ENCODE measurements around the gene TRIM13.
"Not testable (repeated sequence)": the region's sequence is repeated elsewhere in the genome, so short reads cannot be mapped to it uniquely, and the experiment has no call there.

The TRIM13 gene

GRCh38 chr13:49985129-49985528 lies 11.7 kb upstream of the TRIM13 start:
- H3K9me3 ChIP-seq (ENCODE audit: control insufficient read depth, insufficient read depth, low read length) = no peaks in the 10 kb centered on the region
- H3K36me3 ChIP-seq (ENCODE audit: insufficient read depth, low read length) = no peaks in the 10 kb centered on the region
- no peaks in the 10 kb centered on the region for H3K4me1 ChIP-seq (ENCODE audit: insufficient read depth, low read length)
- H3K9ac ChIP-seq (ENCODE audit: low read depth, low read length) = no peak overlapping the region

DNA sequence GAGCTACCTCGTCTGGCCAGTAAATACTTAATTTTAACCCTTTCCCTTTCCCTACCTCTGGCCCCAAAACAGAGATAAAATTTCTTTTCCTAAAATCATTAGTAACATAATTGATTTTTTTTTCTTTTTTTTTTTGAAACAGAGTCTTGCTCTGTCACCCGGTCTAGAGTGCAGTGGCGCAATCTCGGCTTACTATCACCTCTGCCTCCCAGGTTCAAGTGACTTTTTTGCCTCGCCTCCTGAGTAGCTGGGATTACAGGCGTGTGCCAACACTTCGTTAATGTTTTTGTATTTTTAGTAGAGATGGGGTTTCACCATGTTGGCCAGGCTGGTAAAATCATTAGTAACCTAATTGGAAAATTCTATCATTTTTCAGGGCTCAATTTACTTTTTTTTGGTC lies 10.4 kb upstream of the TRIM13 start:
- H3K9me3 ChIP-seq (ENCODE audit: control insufficient read depth, insufficient read depth, low read length) = no peaks in the 10 kb centered on the region

DNA sequence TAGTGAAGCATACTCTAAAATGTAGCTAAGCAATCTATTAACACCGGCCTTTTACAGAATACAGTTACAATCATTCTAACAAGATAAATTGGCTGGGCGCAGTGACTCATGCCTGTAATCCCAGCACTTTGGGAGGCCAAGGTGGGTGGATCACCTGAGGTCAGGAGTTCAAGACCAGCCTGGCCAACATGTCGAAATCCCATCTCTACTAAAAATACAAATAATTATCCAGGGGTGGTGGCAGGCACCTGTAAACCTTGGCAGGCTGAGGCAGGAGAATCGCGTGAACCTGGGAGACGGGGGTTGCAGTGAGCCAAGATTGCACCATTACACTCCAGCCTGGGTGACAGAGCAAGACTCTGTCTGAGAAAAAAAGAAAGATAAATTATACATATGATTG lies 6.2 kb upstream of the TRIM13 start:
- not testable (repeated sequence) for H3K9ac ChIP-seq (ENCODE audit: low read depth, low read length); H3K9me3 ChIP-seq (ENCODE audit: control insufficient read depth, insufficient read depth, low read length); H3K4me1 ChIP-seq (ENCODE audit: insufficient read depth, low read length); H3K36me3 ChIP-seq (ENCODE audit: insufficient read depth, low read length)

More for the DNA sequence above, 10.4 kb upstream of the TRIM13 start:
- no peaks in the 10 kb centered on the region for H3K36me3 ChIP-seq (ENCODE audit: insufficient read depth, low read length)
- H3K9ac ChIP-seq (ENCODE audit: low read depth, low read length) = no peak overlapping the region
- H3K4me1 ChIP-seq (ENCODE audit: insufficient read depth, low read length) = no peaks in the 10 kb centered on the region

GRCh38 chr13:49993111-49993510 lies 3.7 kb upstream of the TRIM13 start:
- H3K9me3 ChIP-seq (ENCODE audit: control insufficient read depth, insufficient read depth, low read length) = no peaks in the 10 kb centered on the region
- no peaks in the 10 kb centered on the region for H3K4me1 ChIP-seq (ENCODE audit: insufficient read depth, low read length)
- no peak overlapping the region for H3K9ac ChIP-seq (ENCODE audit: low read depth, low read length)
- no peaks in the 10 kb centered on the region for H3K36me3 ChIP-seq (ENCODE audit: insufficient read depth, low read length)

DNA sequence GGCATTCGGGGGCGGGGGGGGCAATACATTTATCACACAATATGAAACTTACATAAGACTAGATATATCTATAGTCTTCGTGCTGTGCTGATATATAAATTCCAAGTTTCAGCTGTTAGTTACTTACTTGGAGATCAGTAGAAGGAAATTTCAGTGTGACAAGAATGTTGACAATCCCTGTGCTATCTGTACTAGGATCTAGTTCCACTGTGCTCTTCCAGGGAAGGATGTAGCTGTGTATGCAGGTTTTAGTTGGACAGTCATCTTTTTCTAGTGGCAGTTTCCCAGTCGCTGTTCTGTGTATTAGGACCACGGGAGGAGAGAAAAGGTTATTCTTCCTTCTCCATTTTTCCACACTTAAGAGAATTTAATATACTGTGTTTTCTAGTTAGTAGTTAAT lies 3.2 kb upstream of the TRIM13 start:
- Histone ChIP-seq H3K9ac (ENCODE audit: low read depth, low read length) (no peak overlapping the region), H3K36me3 (ENCODE audit: insufficient read depth, low read length) (no peaks in the 10 kb centered on the region), H3K9me3 (ENCODE audit: control insufficient read depth, insufficient read depth, low read length) (no peaks in the 10 kb centered on the region), H3K4me1 (ENCODE audit: insufficient read depth, low read length) (no peaks in the 10 kb centered on the region; the same call in 1 of the 2 replicates)

DNA sequence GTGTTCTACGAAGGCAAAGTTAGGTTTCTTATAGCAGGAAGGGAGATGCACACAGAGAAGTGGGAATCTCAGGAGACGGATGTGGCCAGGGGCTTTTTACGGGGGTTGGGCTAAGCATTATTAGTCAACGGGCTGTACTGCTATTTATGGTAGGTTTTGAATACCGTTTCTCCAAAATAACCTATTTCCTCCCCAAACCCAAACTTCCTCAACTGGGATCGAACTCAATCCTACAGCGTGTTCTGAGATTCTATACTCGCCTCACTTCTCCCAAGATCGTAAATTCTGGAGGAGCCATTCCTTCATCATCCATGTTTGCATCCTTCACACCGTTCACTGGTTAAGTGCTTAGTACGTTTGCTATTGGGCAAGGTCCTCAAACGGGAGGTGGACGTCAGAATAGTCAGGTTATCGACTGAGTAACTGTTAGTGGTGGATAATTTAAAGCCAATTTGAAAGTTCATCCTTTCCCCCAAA lies 1.2 kb upstream of the TRIM13 start:
- Histone ChIP-seq H3K9me3 (ENCODE audit: control insufficient read depth, insufficient read depth, low read length) (no peaks in the 10 kb centered on the region), H3K9ac (ENCODE audit: low read depth, low read length) (peak overlapping the region; percentile 85), H3K36me3 (ENCODE audit: insufficient read depth, low read length) (no peaks in the 10 kb centered on the region), H3K4me1 (ENCODE audit: insufficient read depth, low read length) (peaks cover 7% of the 10 kb centered on the region; the same call in 1 of the 2 replicates)

DNA sequence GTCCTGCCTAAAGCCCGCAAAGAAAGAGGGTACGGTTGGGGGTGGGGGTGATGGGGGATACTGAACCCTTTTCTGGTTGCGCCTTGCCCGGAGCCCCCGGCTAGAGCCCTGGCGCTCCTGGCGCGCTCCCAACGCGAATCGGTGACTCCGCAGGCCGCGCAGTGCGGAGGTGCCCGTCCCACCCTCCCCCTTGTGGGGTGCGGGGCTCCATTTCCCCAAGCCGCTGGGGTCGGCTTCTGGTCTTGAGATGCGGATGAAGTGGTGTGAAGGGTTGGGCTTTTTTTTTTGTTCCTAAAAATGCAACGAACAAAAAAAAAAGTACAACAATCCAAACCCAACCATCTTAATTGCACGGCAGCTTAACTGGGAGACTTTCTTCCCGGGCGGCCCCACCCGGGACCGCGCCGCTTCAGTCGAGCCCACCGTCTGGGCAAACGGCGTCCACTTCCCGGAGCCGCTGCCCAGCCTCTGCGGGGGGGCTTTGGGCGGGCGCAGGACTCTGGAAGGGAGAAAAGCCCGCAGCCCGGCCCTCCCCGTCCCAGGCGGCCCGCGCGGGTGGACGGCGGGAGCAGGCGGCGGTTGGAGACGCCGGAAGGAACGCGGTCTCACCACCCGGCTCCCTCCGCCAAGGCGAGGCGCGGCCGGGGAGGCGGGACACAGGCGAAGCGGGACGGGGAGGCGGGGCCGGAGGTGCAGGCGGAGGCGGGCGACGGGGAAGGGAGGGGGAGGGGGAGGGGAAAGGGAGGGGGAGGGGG lies 504 bp upstream of the TRIM13 start:
- peaks cover 7% of the 10 kb centered on the region; the same call in 1 of the 2 replicates for H3K4me1 ChIP-seq (ENCODE audit: insufficient read depth, low read length)
- no peaks in the 10 kb centered on the region for H3K9me3 ChIP-seq (ENCODE audit: control insufficient read depth, insufficient read depth, low read length)
- H3K36me3 ChIP-seq (ENCODE audit: insufficient read depth, low read length) = no peaks in the 10 kb centered on the region
- peak overlapping the region; percentile 85 for H3K9ac ChIP-seq (ENCODE audit: low read depth, low read length)

DNA sequence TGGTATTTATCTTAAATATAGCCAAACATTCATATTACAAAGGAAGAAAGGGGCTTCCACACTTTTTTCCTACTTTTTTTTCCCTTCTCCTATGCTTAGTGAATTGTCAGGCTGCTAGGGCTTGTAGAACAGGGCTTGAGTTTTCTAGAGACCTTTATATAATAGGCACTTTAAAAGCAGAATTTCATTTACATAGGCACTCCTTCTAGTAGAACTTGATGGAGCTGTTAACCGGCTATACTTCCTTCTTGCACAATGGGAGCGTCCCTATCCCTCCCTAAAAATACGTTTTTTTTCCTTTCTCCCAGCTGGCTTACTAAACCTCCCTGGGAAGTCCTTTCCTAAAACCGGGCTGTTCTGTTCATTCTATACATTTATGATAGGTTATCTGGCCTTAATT lies 1.1 kb downstream of the TRIM13 start:
- no peaks in the 10 kb centered on the region for H3K9me3 ChIP-seq (ENCODE audit: control insufficient read depth, insufficient read depth, low read length)
- H3K4me1 ChIP-seq (ENCODE audit: insufficient read depth, low read length) = peaks cover 7% of the 10 kb centered on the region; the same call in 1 of the 2 replicates
- no peaks in the 10 kb centered on the region for H3K36me3 ChIP-seq (ENCODE audit: insufficient read depth, low read length)
- H3K9ac ChIP-seq (ENCODE audit: low read depth, low read length) = peak overlapping the region; percentile 95

DNA sequence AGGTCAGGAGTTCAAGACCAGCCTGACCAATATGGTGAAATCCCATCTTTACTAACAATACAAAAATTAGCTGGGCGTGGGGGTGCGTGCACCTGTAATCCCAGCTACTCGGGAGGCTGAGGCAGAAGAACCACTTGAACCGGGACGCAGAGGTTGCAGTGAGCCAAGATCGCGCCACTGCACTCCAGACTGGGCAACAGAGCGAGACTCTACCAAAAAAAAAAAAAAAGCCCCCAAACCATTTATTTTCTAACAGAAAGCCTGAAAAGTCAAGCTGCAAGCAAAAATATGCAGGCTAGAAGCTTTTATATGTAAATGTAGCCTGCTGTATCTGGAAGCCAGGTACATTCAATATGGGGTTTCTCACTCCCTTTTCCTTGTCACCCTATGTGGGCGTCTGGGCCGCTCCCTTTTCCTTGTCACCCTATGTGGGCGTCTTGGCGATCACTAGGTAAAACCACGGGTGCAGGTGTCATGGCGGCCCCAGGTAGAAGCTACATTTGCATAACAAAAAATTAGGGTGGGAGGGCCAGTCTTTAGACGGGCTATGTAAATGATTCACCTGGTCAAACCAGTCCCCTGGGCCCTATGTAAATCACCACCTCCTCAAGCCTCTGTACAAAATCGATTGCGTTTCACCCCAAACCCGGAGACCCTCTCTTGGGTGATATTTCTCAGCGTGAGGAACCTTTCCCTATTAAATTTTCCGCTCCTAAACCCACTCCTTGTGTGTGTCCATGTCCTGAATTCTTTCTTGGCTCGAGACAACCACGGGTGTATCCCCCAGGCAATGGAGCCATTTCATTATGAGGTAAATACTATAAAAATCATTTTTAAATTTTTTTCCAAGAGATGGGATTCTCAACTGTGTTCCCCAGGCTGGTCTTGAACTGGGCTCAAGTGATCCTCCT lies 2.1 kb downstream of the TRIM13 start:
- Histone ChIP-seq H3K4me1 (ENCODE audit: insufficient read depth, low read length) (peaks cover 7% of the 10 kb centered on the region; the same call in 1 of the 2 replicates), H3K9ac (ENCODE audit: low read depth, low read length) (peak overlapping the region; percentile 34), H3K9me3 (ENCODE audit: control insufficient read depth, insufficient read depth, low read length) (no peaks in the 10 kb centered on the region), H3K36me3 (ENCODE audit: insufficient read depth, low read length) (no peaks in the 10 kb centered on the region)

DNA sequence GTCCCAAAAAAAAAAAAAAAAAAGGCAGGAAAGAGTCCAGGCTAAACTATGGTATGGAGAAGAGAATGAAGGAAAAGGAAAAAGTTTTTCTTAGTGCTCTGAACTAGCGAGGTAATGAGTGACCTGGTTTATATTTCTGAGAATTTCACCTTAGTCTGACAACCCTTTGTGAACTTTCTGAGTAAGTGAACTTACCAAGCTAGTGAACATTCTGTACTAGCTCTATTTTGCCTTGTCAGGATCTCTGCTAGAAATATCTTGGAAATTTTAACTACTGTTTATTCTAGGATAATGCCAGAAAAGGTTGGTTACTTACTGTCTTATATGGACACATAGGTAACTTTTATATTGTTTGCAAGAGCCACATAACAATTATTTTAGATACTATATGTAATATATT lies 4.4 kb downstream of the TRIM13 start:
- peaks cover 7% of the 10 kb centered on the region; the same call in 1 of the 2 replicates for H3K4me1 ChIP-seq (ENCODE audit: insufficient read depth, low read length)
- H3K36me3 ChIP-seq (ENCODE audit: insufficient read depth, low read length) = no peaks in the 10 kb centered on the region
- 0 out of 2 replicates have a peak, but pooled peaks cover under 1% of the 10 kb centered on the region for H3K9me3 ChIP-seq (ENCODE audit: control insufficient read depth, insufficient read depth, low read length)
- no peak overlapping the region for H3K9ac ChIP-seq (ENCODE audit: low read depth, low read length)

- Histone ChIP-seq H3K9ac (ENCODE audit: low read depth, low read length) (no peak overlapping the region), H3K9me3 (ENCODE audit: control insufficient read depth, insufficient read depth, low read length) (0 out of 2 replicates have a peak, but pooled peaks cover 3% of the 10 kb centered on the region), H3K36me3 (ENCODE audit: insufficient read depth, low read length) (peaks cover 7% of the 10 kb centered on the region; the same call in 1 of the 2 replicates), H3K4me1 (ENCODE audit: insufficient read depth, low read length) (no peaks in the 10 kb centered on the region)
These were observed 9.7 kb downstream of the TRIM13 start for GRCh38 chr13:50006426-50007135.

- peaks cover 6% of the 10 kb centered on the region for H3K4me1 ChIP-seq (ENCODE audit: insufficient read depth, low read length)
- 0 out of 2 replicates have a peak, but pooled peaks cover 1% of the 10 kb centered on the region for H3K9me3 ChIP-seq (ENCODE audit: control insufficient read depth, insufficient read depth, low read length)
- H3K36me3 ChIP-seq (ENCODE audit: insufficient read depth, low read length) = peaks cover 14% of the 10 kb centered on the region; the same call in 1 of the 2 replicates
- no peak overlapping the region for H3K9ac ChIP-seq (ENCODE audit: low read depth, low read length)
These were observed 14.6 kb downstream of the TRIM13 start for GRCh38 chr13:50011461-50011860.

GRCh38 chr13:50012396-50013169 lies 15.7 kb downstream of the TRIM13 start:
- H3K9me3 ChIP-seq (ENCODE audit: control insufficient read depth, insufficient read depth, low read length) = no peaks in the 10 kb centered on the region
- H3K9ac ChIP-seq (ENCODE audit: low read depth, low read length) = no peak overlapping the region
- peaks cover 6% of the 10 kb centered on the region for H3K4me1 ChIP-seq (ENCODE audit: insufficient read depth, low read length)
- peaks cover 14% of the 10 kb centered on the region; the same call in 1 of the 2 replicates for H3K36me3 ChIP-seq (ENCODE audit: insufficient read depth, low read length)
